Hepatocyte (in vitro differentiated cells): ENCODE measurements around the gene CDC42BPB.

Experiments used
- EZH2 ChIP-seq: fragments of 200-600 bp; sonication (generic); IDR thresholded peaks from 2 replicates; pipeline ENCODE4 v1.6.1; 2016; ENCODE audit warnings: antibody characterized with exemption, mild to moderate bottlenecking, borderline replicate concordance
- TF ChIP-seq, protein P1 (sequence below): fragments of 200-600 bp; sonication (generic); IDR thresholded peaks from 2 replicates; pipeline ENCODE4 v1.5.1; 2016; ENCODE audit warnings: antibody characterized with exemption, mild to moderate bottlenecking; ENCODE audit not compliant: poor library complexity

DNA sequence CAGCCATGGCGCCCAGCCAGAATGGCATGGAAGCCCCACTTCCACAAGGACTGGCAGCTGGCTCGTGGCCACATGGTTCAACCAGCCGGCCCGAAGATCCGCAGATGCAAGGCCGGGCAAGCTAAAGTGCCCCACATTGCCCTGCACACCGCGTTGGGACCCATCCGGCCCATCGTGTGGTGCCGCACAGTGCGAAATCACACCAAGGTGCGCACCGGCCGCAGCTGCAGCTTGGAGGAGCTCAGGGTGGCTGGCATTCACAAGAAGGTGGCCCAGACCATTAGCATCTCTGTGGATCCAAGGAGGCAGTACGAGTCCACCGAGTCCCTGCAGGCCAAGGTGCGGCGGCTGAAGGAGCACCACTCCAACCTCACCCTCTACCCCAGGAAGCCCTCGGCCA lies 15.9 kb downstream of the CDC42BPB start:
- TF ChIP-seq, protein P1, sequence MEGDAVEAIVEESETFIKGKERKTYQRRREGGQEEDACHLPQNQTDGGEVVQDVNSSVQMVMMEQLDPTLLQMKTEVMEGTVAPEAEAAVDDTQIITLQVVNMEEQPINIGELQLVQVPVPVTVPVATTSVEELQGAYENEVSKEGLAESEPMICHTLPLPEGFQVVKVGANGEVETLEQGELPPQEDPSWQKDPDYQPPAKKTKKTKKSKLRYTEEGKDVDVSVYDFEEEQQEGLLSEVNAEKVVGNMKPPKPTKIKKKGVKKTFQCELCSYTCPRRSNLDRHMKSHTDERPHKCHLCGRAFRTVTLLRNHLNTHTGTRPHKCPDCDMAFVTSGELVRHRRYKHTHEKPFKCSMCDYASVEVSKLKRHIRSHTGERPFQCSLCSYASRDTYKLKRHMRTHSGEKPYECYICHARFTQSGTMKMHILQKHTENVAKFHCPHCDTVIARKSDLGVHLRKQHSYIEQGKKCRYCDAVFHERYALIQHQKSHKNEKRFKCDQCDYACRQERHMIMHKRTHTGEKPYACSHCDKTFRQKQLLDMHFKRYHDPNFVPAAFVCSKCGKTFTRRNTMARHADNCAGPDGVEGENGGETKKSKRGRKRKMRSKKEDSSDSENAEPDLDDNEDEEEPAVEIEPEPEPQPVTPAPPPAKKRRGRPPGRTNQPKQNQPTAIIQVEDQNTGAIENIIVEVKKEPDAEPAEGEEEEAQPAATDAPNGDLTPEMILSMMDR = no peak
- TF ChIP-seq EZH2 = no peak
